GM13976 (cell line): ENCODE results near the gene ATG12.

ENCODE experiments used
- DNase-seq: peaks from one replicate; pipeline ENCODE4 v3.0.0; 2012; ENCODE audit warnings: low spot score
- in situ Hi-C: fragments of 300-500 bp; cut with MboI; formaldehyde crosslinking; loops from one replicate; pipeline ENCODE4 v1.12.0; 2022; ENCODE audit warnings: low sequenced_read_pairs, mixed read lengths, inconsistent platforms; ENCODE audit not compliant: unreplicated experiment
- TF ChIP-seq, protein P1 (sequence below): IDR thresholded peaks from 2 replicates; pipeline ENCODE4 v1.5.1; 2012; ENCODE audit warnings: borderline replicate concordance, mild to moderate bottlenecking; ENCODE audit not compliant: insufficient read depth; ENCODE audit errors: extremely low read depth, missing control alignments, control extremely low read depth

The ATG12 gene

DNA sequence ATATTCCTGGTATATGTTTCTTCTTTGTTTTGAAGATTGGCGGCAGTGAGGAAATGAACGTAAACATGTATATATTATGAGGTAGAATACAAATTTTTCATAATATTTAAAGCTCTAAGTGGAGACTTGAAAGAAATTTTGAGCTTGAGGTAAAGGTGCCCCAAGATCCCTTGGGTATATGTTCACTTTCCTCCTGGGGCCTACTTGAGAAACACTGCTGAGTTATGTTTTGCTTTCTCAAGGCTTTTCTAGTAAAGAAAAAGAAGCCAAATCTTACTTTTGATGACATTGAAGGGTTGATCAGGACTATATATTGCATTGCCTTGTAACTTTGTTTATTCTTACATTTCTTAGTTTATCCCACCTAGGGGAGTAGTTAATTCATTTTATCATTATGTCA lies 31.1 kb upstream of the ATG12 start:
- no peak for DNase-seq
- TF ChIP-seq, protein P1, sequence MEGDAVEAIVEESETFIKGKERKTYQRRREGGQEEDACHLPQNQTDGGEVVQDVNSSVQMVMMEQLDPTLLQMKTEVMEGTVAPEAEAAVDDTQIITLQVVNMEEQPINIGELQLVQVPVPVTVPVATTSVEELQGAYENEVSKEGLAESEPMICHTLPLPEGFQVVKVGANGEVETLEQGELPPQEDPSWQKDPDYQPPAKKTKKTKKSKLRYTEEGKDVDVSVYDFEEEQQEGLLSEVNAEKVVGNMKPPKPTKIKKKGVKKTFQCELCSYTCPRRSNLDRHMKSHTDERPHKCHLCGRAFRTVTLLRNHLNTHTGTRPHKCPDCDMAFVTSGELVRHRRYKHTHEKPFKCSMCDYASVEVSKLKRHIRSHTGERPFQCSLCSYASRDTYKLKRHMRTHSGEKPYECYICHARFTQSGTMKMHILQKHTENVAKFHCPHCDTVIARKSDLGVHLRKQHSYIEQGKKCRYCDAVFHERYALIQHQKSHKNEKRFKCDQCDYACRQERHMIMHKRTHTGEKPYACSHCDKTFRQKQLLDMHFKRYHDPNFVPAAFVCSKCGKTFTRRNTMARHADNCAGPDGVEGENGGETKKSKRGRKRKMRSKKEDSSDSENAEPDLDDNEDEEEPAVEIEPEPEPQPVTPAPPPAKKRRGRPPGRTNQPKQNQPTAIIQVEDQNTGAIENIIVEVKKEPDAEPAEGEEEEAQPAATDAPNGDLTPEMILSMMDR, result no peak
- in situ Hi-C loops, result no loop called here

DNA sequence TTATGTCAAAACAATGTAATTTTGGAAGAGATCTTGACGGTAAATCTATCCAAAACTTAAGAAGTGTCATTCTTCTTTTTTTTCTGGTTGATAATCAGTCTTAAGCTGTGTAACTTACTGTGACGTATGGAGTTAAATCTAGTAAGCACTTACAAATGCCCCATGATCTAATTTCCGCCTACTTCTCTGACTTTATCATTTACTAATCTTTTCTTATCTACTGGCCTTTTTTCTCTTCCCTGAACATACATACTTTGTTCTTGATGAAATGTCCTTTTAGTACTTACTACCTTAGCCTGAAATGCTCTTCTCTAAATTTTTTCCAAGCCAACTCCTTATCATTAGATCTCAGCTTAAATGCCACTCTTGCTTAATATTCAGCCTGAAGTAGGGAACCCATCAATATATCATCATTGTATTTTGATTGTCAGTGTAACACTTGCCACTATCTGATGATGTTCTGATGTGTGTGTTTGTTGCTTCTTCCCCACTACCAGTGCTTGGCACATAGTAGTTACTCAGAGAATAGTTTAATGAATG lies 28.0 kb upstream of the ATG12 start:
- TF ChIP-seq, protein P1, result no peak
- no peak for DNase-seq
- in situ Hi-C loops, result no loop called here

DNA sequence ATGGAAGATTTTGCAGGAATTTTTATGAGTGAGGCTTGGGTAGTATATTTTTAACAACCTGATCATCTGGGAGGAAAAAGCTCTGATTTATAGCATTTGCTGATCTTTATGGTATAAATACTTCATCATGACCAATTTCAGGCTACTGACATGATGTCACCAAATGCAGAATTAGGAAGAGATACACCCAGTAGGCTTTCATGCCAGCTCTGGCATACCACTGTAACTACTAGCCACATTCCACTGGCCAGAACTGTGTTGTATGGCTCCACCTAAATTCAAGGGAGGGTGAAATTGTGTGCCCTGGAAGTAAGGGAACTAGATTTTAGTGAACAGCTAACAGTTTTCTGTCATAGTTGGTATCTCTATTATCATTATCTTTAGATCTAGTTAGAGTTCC lies 18.0 kb upstream of the ATG12 start:
- no peak for DNase-seq
- in situ Hi-C loops, result no loop called here
- TF ChIP-seq, protein P1, result no peak

DNA sequence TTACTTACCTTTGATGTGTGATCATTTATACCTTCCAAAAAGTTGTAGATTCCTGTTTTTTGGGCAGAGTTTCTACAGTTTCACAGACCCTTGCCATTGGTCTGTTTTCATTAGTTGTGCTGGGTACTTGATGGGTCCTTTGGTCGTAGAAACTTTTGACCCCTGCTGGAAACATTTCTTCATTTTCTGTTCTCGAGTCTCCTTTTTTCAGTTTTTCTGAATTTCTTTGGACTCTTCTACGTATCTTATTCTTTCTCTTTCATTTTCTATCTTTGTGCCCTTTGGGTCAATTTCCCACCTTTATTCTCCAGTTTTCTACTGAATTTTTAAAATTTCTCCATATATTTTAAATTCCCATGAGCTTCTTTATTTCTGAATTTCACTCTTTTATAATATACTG lies 17.0 kb upstream of the ATG12 start:
- no peak for DNase-seq
- in situ Hi-C loops, result no loop called here
- TF ChIP-seq, protein P1, result no peak

DNA sequence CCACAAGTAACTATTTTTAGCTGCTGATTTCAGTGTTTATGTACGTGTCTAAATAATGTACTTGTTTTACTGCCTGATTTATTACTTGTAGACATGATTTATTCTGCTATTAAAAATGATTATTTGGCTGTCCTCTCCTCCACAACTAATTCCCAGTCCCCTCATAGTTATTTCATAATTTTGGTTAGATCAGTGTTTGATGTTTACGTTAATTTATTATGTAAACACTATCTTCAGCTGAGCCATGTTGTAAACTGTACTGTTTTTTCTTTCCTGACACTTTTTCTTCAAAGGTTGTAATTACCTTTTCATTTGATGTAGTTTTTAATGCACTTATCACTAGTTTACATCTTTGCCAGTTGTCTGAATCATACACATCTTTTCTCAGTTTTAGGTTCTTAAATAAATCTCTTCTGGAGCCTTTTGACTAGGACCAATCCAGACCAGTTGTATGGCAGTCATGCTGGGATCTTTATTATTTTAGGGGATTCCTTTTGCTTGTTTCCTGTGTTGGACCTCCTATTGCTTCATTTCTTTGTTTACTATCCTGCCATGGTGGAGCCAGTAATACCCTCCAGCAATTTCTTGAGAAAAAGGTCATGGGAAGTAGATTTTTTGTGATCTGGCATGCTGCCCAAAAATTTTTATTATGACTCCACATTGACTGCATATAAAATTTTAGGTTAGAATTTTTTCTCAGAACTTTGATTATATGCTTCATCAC lies 16.4 kb upstream of the ATG12 start:
- no peak for DNase-seq
- in situ Hi-C loops, result no loop called here

DNA sequence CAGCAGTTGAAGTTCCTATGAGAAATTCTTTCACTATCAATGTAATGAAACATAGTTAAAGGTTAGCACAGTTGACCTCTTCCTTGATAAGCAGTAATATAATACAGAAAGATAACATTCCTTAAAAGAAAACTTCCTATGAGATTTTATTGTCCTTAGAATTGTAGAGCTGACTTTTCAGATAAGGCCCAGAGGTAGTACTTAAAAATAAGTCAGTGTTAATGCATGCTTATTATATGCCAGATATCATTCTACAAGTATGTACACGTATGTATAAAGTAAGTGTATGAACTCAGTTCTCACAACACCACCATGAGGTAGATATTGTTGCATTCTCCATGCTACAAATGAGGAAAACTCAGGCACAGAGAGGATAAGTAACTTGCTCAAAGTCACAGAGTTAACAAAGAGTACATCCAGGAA lies 15.7 kb upstream of the ATG12 start:
- in situ Hi-C loops, result no loop called here

More for the DNA sequence above, 16.4 kb upstream of the ATG12 start:
- TF ChIP-seq, protein P1, result no peak

More for the DNA sequence above, 15.7 kb upstream of the ATG12 start:
- TF ChIP-seq, protein P1, result no peak
- DNase-seq, result no peak
